K562 (cell line): ENCODE data around the gene XIRP1. TPM values are rescaled to one million over a fixed set of nuclear protein-coding genes. Genes with fewer than 3 reads are reported as not detected.

Experiments
- BRD4 ChIP-seq: fragments of 200-600 bp; sonication (generic); IDR thresholded peaks from 2 replicates; pipeline ENCODE4 v1.6.1; 2017; ENCODE audit warnings: inconsistent platforms
- CHD1 ChIP-seq: fragments of 200-600 bp; sonication (generic); IDR thresholded peaks from one replicate; pipeline ENCODE4 v1.6.1; 2012; ENCODE audit warnings: mild to moderate bottlenecking, moderate library complexity, low read length, inconsistent platforms
- DMBX1 ChIP-seq: fragments of 250-450 bp; sonication (Bioruptor Pico); IDR thresholded peaks from 2 replicates; pipeline ENCODE4 v1.8.0; 2022; ENCODE audit warnings: inconsistent platforms, mild to moderate bottlenecking, moderate library complexity, borderline replicate concordance
- DPF2 ChIP-seq: fragments of 450-650 bp; IDR thresholded peaks from 2 replicates; pipeline ENCODE4 v1.6.1; 2016
- EP300 ChIP-seq: IDR thresholded peaks from 2 replicates; pipeline ENCODE4 v1.6.1; 2012; ENCODE audit warnings: low read length, improper control_type of control experiment
- ESRRB ChIP-seq: fragments of 250-450 bp; sonication (Bioruptor Pico); IDR thresholded peaks from 2 replicates; pipeline ENCODE4 v1.5.0; 2020; ENCODE audit warnings: mild to moderate bottlenecking, moderate library complexity, borderline replicate concordance
- GATA2 ChIP-seq: sonication (generic); formaldehyde crosslinking; IDR thresholded peaks from 2 replicates; pipeline ENCODE4 v1.4.0; 2020; ENCODE audit warnings: mild to moderate bottlenecking, missing genetic modification reagents
- GMEB1 ChIP-seq: fragments of 250-450 bp; sonication (Bioruptor Pico); IDR thresholded peaks from 2 replicates; pipeline ENCODE4 v1.4.0; 2020; ENCODE audit warnings: mild to moderate bottlenecking
- GTF2A2 ChIP-seq: IDR thresholded peaks from 2 replicates; pipeline ENCODE4 v1.6.1; 2016; ENCODE audit warnings: mild to moderate bottlenecking, missing genetic modification characterization, missing compliant biosample characterization
- HDAC2 ChIP-seq: fragments of 450-650 bp; IDR thresholded peaks from 2 replicates; pipeline ENCODE4 v1.6.1; 2016; ENCODE audit warnings: mild to moderate bottlenecking
- HIVEP1 ChIP-seq: fragments of 250-450 bp; sonication (Bioruptor Pico); IDR thresholded peaks from 2 replicates; pipeline ENCODE4 v1.4.0; 2020; ENCODE audit warnings: mild to moderate bottlenecking
- HMBOX1 ChIP-seq: sonication (generic); IDR thresholded peaks from 2 replicates; pipeline ENCODE4 v1.6.1; 2016
- KLF16 ChIP-seq: IDR thresholded peaks from 2 replicates; pipeline ENCODE4 v1.6.1; 2016; ENCODE audit warnings: antibody characterized with exemption
- NFATC3 ChIP-seq: fragments of 450-650 bp; IDR thresholded peaks from 2 replicates; pipeline ENCODE4 v1.6.1; 2017; ENCODE audit warnings: mild to moderate bottlenecking
- NR1H2 ChIP-seq: sonication (generic); formaldehyde crosslinking; IDR thresholded peaks from 2 replicates; pipeline ENCODE4 v1.4.0; 2020; ENCODE audit warnings: mild to moderate bottlenecking, missing genetic modification reagents
- PYGO2 ChIP-seq: fragments of 450-650 bp; IDR thresholded peaks from 2 replicates; pipeline ENCODE4 v1.6.1; 2016; ENCODE audit warnings: mild to moderate bottlenecking, missing genetic modification characterization, moderate library complexity, missing compliant biosample characterization
- RAD21 ChIP-seq, 2 experiments: fragments of 250-450 bp in 1 of 2; fragments of 450-650 bp in 1 of 2; sonication (Bioruptor Pico) in 1 of 2; formaldehyde crosslinking in 1 of 2; IDR thresholded peaks in 1 of 2; conservative IDR thresholded peaks in 1 of 2; 2 replicates each; pipeline versions ENCODE4 v1.4.0 to v1.8.0; 2020 to 2022; ENCODE audit warnings: mild to moderate bottlenecking in 2 of 2, moderate library complexity in 1 of 2
- SIN3A ChIP-seq, 2 experiments: fragments of 150-350 bp in 1 of 2; IDR thresholded peaks; 2 replicates each; pipeline ENCODE4 v1.6.1; 2011 to 2016; ENCODE audit warnings: borderline replicate concordance in 2 of 2, low read depth in 2 of 2, low read length in 2 of 2, mild to moderate bottlenecking in 2 of 2, moderate library complexity in 2 of 2; ENCODE audit not compliant: control insufficient read depth in 1 of 2
- SMAD4 ChIP-seq: fragments of 250-450 bp; sonication (Bioruptor Pico); conservative IDR thresholded peaks from 2 replicates; pipeline ENCODE4 v1.8.0; 2021; ENCODE audit warnings: inconsistent platforms, mild to moderate bottlenecking, moderate library complexity
- TBP ChIP-seq: optimal IDR thresholded peaks from 2 replicates; pipeline ENCODE3; 2011; ENCODE audit warnings: low read depth, low read length, improper control_type of control experiment
- TRIM24 ChIP-seq, 2 experiments: fragments of 450-650 bp; IDR thresholded peaks; 2 replicates each; pipeline ENCODE4 v1.6.1; 2016
- ZBTB9 ChIP-seq: fragments of 450-650 bp; formaldehyde crosslinking; IDR thresholded peaks from 2 replicates; pipeline ENCODE4 v1.4.0; 2020; ENCODE audit warnings: mild to moderate bottlenecking, moderate library complexity
- ZNF121 ChIP-seq: sonication (generic); formaldehyde crosslinking; conservative IDR thresholded peaks from 2 replicates; pipeline ENCODE4 v1.8.0; 2022; ENCODE audit warnings: missing genetic modification reagents
- ZNF584 ChIP-seq: fragments of 200-800 bp; sonication (Bioruptor generic); IDR thresholded peaks from 2 replicates; pipeline ENCODE4 v1.6.1; 2016; ENCODE audit warnings: low read depth, mild to moderate bottlenecking, missing genetic modification characterization, missing compliant biosample characterization
- ZNF639 ChIP-seq, 2 experiments: fragments of 200-800 bp in 1 of 2; sonication (Bioruptor generic) in 1 of 2; sonication (generic) in 1 of 2; formaldehyde crosslinking in 1 of 2; IDR thresholded peaks in 1 of 2; conservative IDR thresholded peaks in 1 of 2; 2 replicates each; pipeline versions ENCODE4 v1.5.0 to v1.6.1; 2016 to 2020; ENCODE audit warnings: missing compliant biosample characterization in 1 of 2, missing genetic modification characterization in 1 of 2, missing genetic modification reagents in 1 of 2
- polyA plus RNA-seq, 8 experiments: library from polyadenylated mRNA; depleted of rRNA in 4 of 8; stranded (reverse) in 5 of 8; unstranded in 3 of 8; fragments of >200 nt; fragmentation: Nextera tagmentation in 2 of 8; fragmentation: Illumina TruSeq in 1 of 8; extraction: Ambion mirVana in 2 of 8; extraction: Trizol in 1 of 8; gene quantifications; 2 replicates each; pipeline versions ENCODE4 v1.2.1 to v1.2.3, GENCODE V29; 2011 to 2014; ENCODE audit warnings: inconsistent platforms in 1 of 8, missing spikeins in 1 of 8
- total RNA-seq, 7 experiments: library from RNA; depleted of rRNA in 6 of 7; stranded (reverse); fragments of >200 nt in 6 of 7; fragmentation: Illumina TruSeq in 2 of 7; extraction: Trizol in 2 of 7; gene quantifications; 2 replicates each; pipeline versions ENCODE4 v1.2.1 to v1.2.3, GENCODE V29; 2011 to 2021; ENCODE audit warnings: low replicate concordance in 1 of 7

The XIRP1 gene
- total and polyA plus RNA-seq, 9 of the 15 experiments (the other 6 are each of a cell fraction or from before 2014, with no cell fraction given): 0.03 to 0.27 (median 0.08) TPM; not detected in 3

GRCh38 chr3:39202094-39202493 lies 9.7 kb upstream of the XIRP1 start (continued):
- 0 out of 4 replicates have a peak, but pooled peaks of 1 of the 2 experiments have one; percentile 24 for TF ChIP-seq ZNF639 (CRISPR knock-in tag; conservative IDR thresholded peaks at IDR 0.05 in 1 of 2, IDR thresholded peaks at IDR 0.05 in 1 of 2)
- TF ChIP-seq NR1H2 (CRISPR knock-in tag): no peak
- no peak for TF ChIP-seq ZNF584 (CRISPR knock-in tag)
- TF ChIP-seq SMAD4 (CRISPR knock-in tag): 0 out of 2 replicates have a peak, but pooled peaks have one; percentile 45
- peak; percentile 64 to 65 for TF ChIP-seq RAD21 (CRISPR knock-in tag; conservative IDR thresholded peaks at IDR 0.05 in 1 of 2, IDR thresholded peaks at IDR 0.05 in 1 of 2)
- TF ChIP-seq TRIM24 (IDR thresholded peaks at IDR 0.05): no peak
- no peak for TF ChIP-seq TBP
- TF ChIP-seq CHD1: no peak
- no peak for TF ChIP-seq DPF2
- no peak; the same call in 1 of the 2 replicates for TF ChIP-seq EP300
- no peak; the same call in 1 of the 2 replicates for TF ChIP-seq GMEB1 (CRISPR knock-in tag)
- TF ChIP-seq ZNF121 (CRISPR knock-in tag): no peak
- no peak for TF ChIP-seq NFATC3
- TF ChIP-seq ESRRB (CRISPR knock-in tag): no peak
- TF ChIP-seq SIN3A (IDR thresholded peaks at IDR 0.05; ENCODE audit: borderline replicate concordance in 2 of 2, control insufficient read depth in 1 of 2, low read depth in 2 of 2, low read length in 2 of 2): no peak
- no peak for TF ChIP-seq DMBX1
- TF ChIP-seq ZBTB9 (CRISPR knock-in tag): peak; percentile 15; the same call in 1 of the 2 replicates
- TF ChIP-seq HMBOX1: no peak
- no peak for TF ChIP-seq GTF2A2
- no peak for TF ChIP-seq BRD4
- 0 out of 2 replicates have a peak, but pooled peaks have one; percentile 19 for TF ChIP-seq KLF16
- TF ChIP-seq PYGO2: no peak
- TF ChIP-seq GATA2 (CRISPR knock-in tag): peak; percentile 11; the same call in 1 of the 2 replicates
- TF ChIP-seq HDAC2: no peak
- TF ChIP-seq HIVEP1 (CRISPR knock-in tag): no peak
